Omental fat pad (tissue), 4 donors: Measurements from ENCODE around the gene RYR2. TPM values are rescaled to one million over a fixed set of nuclear protein-coding genes. Genes with fewer than 3 reads are reported as not detected.
"Not testable (repeated sequence)": the region's sequence is repeated elsewhere in the genome, so short reads cannot be mapped to it uniquely, and the experiment has no call there.

ENCODE experiments used
- ATAC-seq: fragments of 150-250 bp; one replicate; pipeline ENCODE4 v1.9.1; 2016; ENCODE audit warnings: mild to moderate bottlenecking, moderate library complexity; ENCODE audit not compliant: low FRiP score
- DNase-seq: peaks from one replicate; pipeline ENCODE4 v3.0.0-alpha.2; 2019; ENCODE audit warnings: low spot score
- CTCF ChIP-seq, 3 donors: fragments of 450-650 bp; IDR thresholded peaks; one replicate each; pipeline ENCODE4 v1.5.1; 2016 to 2017; ENCODE audit warnings: antibody characterized with exemption in 3 of 3, mild to moderate bottlenecking in 3 of 3, moderate library complexity in 2 of 3
- total RNA-seq, 4 donors: library from RNA; depleted of rRNA; stranded (reverse); fragments of >200 nt; gene quantifications; one replicate each; pipeline ENCODE4 v1.1.0, GENCODE V29; 2016

The RYR2 gene
- total RNA-seq, 4 donors from 2014 or later = 0.19 to 2.4 (median 1.2) TPM

- no peak for ATAC-seq
- DNase-seq = no peak
- no peak for TF ChIP-seq CTCF (IDR thresholded peaks at IDR 0.05)
Observed at GRCh38 chr1:237112663-237113062, 70.7 kb downstream of the RYR2 start.

- ATAC-seq = no peak
- DNase-seq = no peak
- TF ChIP-seq CTCF (IDR thresholded peaks at IDR 0.05) = no peak
Observed at GRCh38 chr1:237115035-237115434, 73.1 kb downstream of the RYR2 start.

GRCh38 chr1:237119091-237119490, 77.1 kb downstream of the RYR2 start:
- ATAC-seq (no peak), DNase-seq (no peak)
- no peak for TF ChIP-seq CTCF (IDR thresholded peaks at IDR 0.05)

- DNase-seq = no peak
- no peak for ATAC-seq
- TF ChIP-seq CTCF (IDR thresholded peaks at IDR 0.05) = no peak
Observed at GRCh38 chr1:237120683-237121082, 78.7 kb downstream of the RYR2 start.

- no peak for DNase-seq
- ATAC-seq = no peak
- no peak for TF ChIP-seq CTCF (IDR thresholded peaks at IDR 0.05)
Observed at GRCh38 chr1:237124856-237125462, 83.0 kb downstream of the RYR2 start.

- TF ChIP-seq CTCF (IDR thresholded peaks at IDR 0.05) = no peak
- DNase-seq (no peak), ATAC-seq (no peak)
Observed at GRCh38 chr1:237126180-237126579, 84.2 kb downstream of the RYR2 start.

GRCh38 chr1:237127301-237127700, 85.3 kb downstream of the RYR2 start:
- DNase-seq, ATAC-seq: not testable (repeated sequence)
